K562 (cell line): ENCODE results near the gene KRTAP5-1. TPM values are rescaled to one million over a fixed set of nuclear protein-coding genes. Genes with fewer than 3 reads are reported as not detected.

Experiments
- ATAC-seq: fragments of 200-7000 bp; cut with Tn5 transposase; 3 replicates; pipeline ENCODE4 v1.9.1; 2020; ENCODE audit warnings: moderate library complexity
- BruUV-seq: library from RNA; stranded (reverse); fragments of 400-500 nt; replicated peaks from 2 replicates; lab custom pipeline; 2021; lab: Mats Ljungman, UMichigan
- CTCF ChIA-PET: fragments of 300-600 bp; formaldehyde crosslinking; extraction: SDS; loops from one replicate; lab custom pipeline; 2021; ENCODE audit warnings: low intra/inter-chr PET ratio; lab: Yijun Ruan, JAX
- POLR2A ChIA-PET: fragments of 300-600, 350-650 bp; sonication (Branson Sonifier 250); formaldehyde crosslinking; extraction: SDS; loops from one replicate; lab custom pipeline; 2021; ENCODE audit warnings: antibody characterized with exemption, inconsistent platforms; lab: Yijun Ruan, JAX
- DNase-seq, 4 experiments: peaks; one replicate each; pipeline versions ENCODE4 v3.0.0 to v3.0.0-alpha.2; 2011 to 2018; ENCODE audit warnings: low spot score in 3 of 4, mixed read lengths in 3 of 4; ENCODE audit errors: extremely low read depth in 1 of 4
- FAIRE-seq: peaks from 2 replicates; lab custom pipeline; 2011; peaks lifted over from hg19 to GRCh38; lab: Jason Lieb, UNC
- H2AFZ ChIP-seq: 2 replicates; pipeline ENCODE4 v1.6.0; 2011; ENCODE audit warnings: low read depth, low read length, control low read depth, inconsistent platforms
- H3K27ac ChIP-seq: fragments of 200-600 bp; 3 replicates; pipeline ENCODE4 v1.8.0; 2011; ENCODE audit warnings: low read depth, mild to moderate bottlenecking, control low read depth, inconsistent platforms, low read length, moderate library complexity, mixed read lengths; ENCODE audit errors: extremely low read depth
- H3K27me3 ChIP-seq, 2 experiments: fragments of 300-600 bp in 1 of 2; 2 replicates in 1 of 2; 3 replicates in 1 of 2; pipeline versions ENCODE4 v1.6.0 to v1.8.0; 2011; ENCODE audit warnings: inconsistent platforms in 2 of 2, low read length in 2 of 2, mild to moderate bottlenecking in 1 of 2, mixed read lengths in 1 of 2, moderate library complexity in 1 of 2; ENCODE audit not compliant: control insufficient read depth in 2 of 2, insufficient read depth in 2 of 2
- H3K36me3 ChIP-seq: fragments of 300-600 bp; 3 replicates; pipeline ENCODE4 v1.8.0; 2011; ENCODE audit warnings: mild to moderate bottlenecking, low read length, inconsistent platforms; ENCODE audit not compliant: control insufficient read depth, insufficient read depth
- H3K4me1 ChIP-seq, 2 experiments: fragments of 200-600 bp in 1 of 2; replicated peaks in 1 of 2; 2 replicates in 1 of 2; 3 replicates in 1 of 2; pipeline versions ENCODE4 v1.5.1 to v1.8.0; 2011; ENCODE audit warnings: inconsistent platforms in 2 of 2, low read length in 2 of 2, mild to moderate bottlenecking in 1 of 2, mixed read lengths in 1 of 2, moderate library complexity in 1 of 2; ENCODE audit not compliant: control insufficient read depth in 2 of 2, insufficient read depth in 2 of 2
- H3K4me2 ChIP-seq: 2 replicates; pipeline ENCODE4 v1.6.1; 2011; ENCODE audit warnings: low read length, control low read depth, inconsistent platforms, mixed read lengths; ENCODE audit not compliant: insufficient read depth
- H3K4me3 ChIP-seq: fragments of 200-600 bp; sonication (generic), shearing (Covaris generic); 2 replicates; pipeline ENCODE4 v1.5.1; 2016; ENCODE audit warnings: control low read depth, inconsistent platforms
- H3K79me2 ChIP-seq: fragments of 200-600 bp; 3 replicates; pipeline ENCODE4 v1.8.0; 2011; ENCODE audit warnings: low read length, inconsistent platforms; ENCODE audit not compliant: control insufficient read depth, insufficient read depth
- H3K9ac ChIP-seq, 2 experiments: 2 replicates each; pipeline versions ENCODE4 v1.6.0 to v1.6.1; 2011; ENCODE audit warnings: low read depth in 2 of 2, low read length in 2 of 2, control low read depth in 1 of 2, inconsistent platforms in 1 of 2, mild to moderate bottlenecking in 1 of 2, mixed read lengths in 1 of 2; ENCODE audit not compliant: insufficient read depth in 1 of 2
- H3K9me1 ChIP-seq: one replicate; pipeline ENCODE4 v1.6.0; 2011; ENCODE audit warnings: inconsistent platforms, mild to moderate bottlenecking, low read length, moderate library complexity; ENCODE audit not compliant: control insufficient read depth, insufficient read depth
- H3K9me3 ChIP-seq: replicated peaks from 2 replicates; pipeline ENCODE4 v1.5.1; 2011; ENCODE audit warnings: low read depth, low read length, inconsistent platforms; ENCODE audit not compliant: control insufficient read depth, insufficient read depth
- H4K20me1 ChIP-seq: replicated peaks from 2 replicates; pipeline ENCODE4 v1.6.1; 2011; ENCODE audit warnings: low read length, inconsistent platforms, mixed read lengths; ENCODE audit not compliant: control insufficient read depth, insufficient read depth
- ARID1B ChIP-seq: fragments of 450-650 bp; IDR thresholded peaks from 2 replicates; pipeline ENCODE4 v1.6.1; 2016; ENCODE audit warnings: antibody characterized with exemption, mild to moderate bottlenecking, inconsistent platforms
- ETV6 ChIP-seq, 3 experiments: fragments of 150-350 bp in 1 of 3; sonication (generic) in 1 of 3; formaldehyde crosslinking in 1 of 3; IDR thresholded peaks; 2 replicates each; pipeline versions ENCODE4 v1.6.1 to v1.8.0; 2014 to 2022; ENCODE audit warnings: borderline replicate concordance in 2 of 3, low read depth in 2 of 3, antibody characterized with exemption in 1 of 3, low read length in 1 of 3, mild to moderate bottlenecking in 1 of 3, missing genetic modification reagents in 1 of 3
- HMG20A ChIP-seq: fragments of 450-650 bp; formaldehyde crosslinking; conservative IDR thresholded peaks from 2 replicates; pipeline ENCODE4 v1.4.0; 2020; ENCODE audit warnings: mild to moderate bottlenecking, mixed read lengths
- NFRKB ChIP-seq: fragments of 450-650 bp; IDR thresholded peaks from 2 replicates; pipeline ENCODE4 v1.6.1; 2016; ENCODE audit warnings: low read depth
- NR2C1 ChIP-seq, 2 experiments: fragments of 450-650 bp; IDR thresholded peaks; 2 replicates each; pipeline ENCODE4 v1.6.1; 2017; ENCODE audit warnings: mild to moderate bottlenecking in 2 of 2, antibody characterized with exemption in 1 of 2, inconsistent platforms in 1 of 2, missing compliant biosample characterization in 1 of 2, missing genetic modification characterization in 1 of 2
- SMAD2 ChIP-seq: fragments of 150-350 bp; IDR thresholded peaks from 2 replicates; pipeline ENCODE4 v1.6.1; 2014; ENCODE audit warnings: low read depth, mild to moderate bottlenecking, low read length
- SMARCA4 ChIP-seq: fragments of 450-650 bp; IDR thresholded peaks from 2 replicates; pipeline ENCODE4 v1.6.1; 2016
- TBL1XR1 ChIP-seq, 2 experiments: IDR thresholded peaks; 2 replicates each; pipeline ENCODE4 v1.6.1; 2012; ENCODE audit warnings: improper control_type of control experiment in 2 of 2, low read length in 2 of 2, mild to moderate bottlenecking in 1 of 2
- ZNF212 ChIP-seq: fragments of 450-650 bp; formaldehyde crosslinking; IDR thresholded peaks from 2 replicates; pipeline ENCODE4 v1.4.0; 2020; ENCODE audit warnings: mild to moderate bottlenecking
- ZNF785 ChIP-seq: fragments of 250-450 bp; sonication (Bioruptor Pico); IDR thresholded peaks from 2 replicates; pipeline ENCODE4 v1.4.0; 2020; ENCODE audit warnings: mild to moderate bottlenecking
- WGBS: fragments of 100-300 bp; shearing (Covaris generic); methylation state at CpG from one replicate; pipeline ENCODE4 v1.1.6; 2016; ENCODE audit warnings: low coverage, mixed read lengths; ENCODE audit not compliant: insufficient coverage; ENCODE audit errors: missing lambda C conversion rate; 5-methylcytosine and 5-hydroxymethylcytosine counted together
- in situ Hi-C: fragments of 300-500 bp; cut with MboI; formaldehyde crosslinking; loops from 4 replicates; pipeline ENCODE4 v1.15.0; 2018; ENCODE audit warnings: inconsistent platforms, mixed read lengths
- intact Hi-C: fragments of 100-400 bp; cut with micrococcal nuclease; formaldehyde crosslinking; loops from 2 replicates; pipeline ENCODE4 v1.14.2; 2022
- polyA plus RNA-seq, 8 experiments: library from polyadenylated mRNA; depleted of rRNA in 4 of 8; stranded (reverse) in 5 of 8; unstranded in 3 of 8; fragments of >200 nt; fragmentation: Nextera tagmentation in 2 of 8; fragmentation: Illumina TruSeq in 1 of 8; extraction: Ambion mirVana in 2 of 8; extraction: Trizol in 1 of 8; gene quantifications; 2 replicates each; pipeline versions ENCODE4 v1.2.1 to v1.2.3, GENCODE V29; 2011 to 2014; ENCODE audit warnings: inconsistent platforms in 1 of 8, missing spikeins in 1 of 8
- total RNA-seq, 7 experiments: library from RNA; depleted of rRNA in 6 of 7; stranded (reverse); fragments of >200 nt in 6 of 7; fragmentation: Illumina TruSeq in 2 of 7; extraction: Trizol in 2 of 7; gene quantifications; 2 replicates each; pipeline versions ENCODE4 v1.2.1 to v1.2.3, GENCODE V29; 2011 to 2021; ENCODE audit warnings: low replicate concordance in 1 of 7
- TF ChIP-seq, protein P1 (sequence below): fragments of 250-450 bp; sonication (Bioruptor Pico); IDR thresholded peaks from 2 replicates; pipeline ENCODE4 v1.4.0; 2020
- TF ChIP-seq, protein P2 (sequence below): sonication (generic); formaldehyde crosslinking; IDR thresholded peaks from 2 replicates; pipeline ENCODE4 v1.4.0; 2020; ENCODE audit warnings: mild to moderate bottlenecking, missing genetic modification reagents
- TF ChIP-seq, protein P3 (sequence below): fragments of 250-450 bp; sonication (Bioruptor Pico); IDR thresholded peaks from 2 replicates; pipeline ENCODE4 v1.4.0; 2020; ENCODE audit warnings: mild to moderate bottlenecking, moderate library complexity

KRTAP5-1 gene
- total and polyA plus RNA-seq, 9 of the 15 experiments (the other 6 are each of a cell fraction or from before 2014, with no cell fraction given) = not detected

DNA sequence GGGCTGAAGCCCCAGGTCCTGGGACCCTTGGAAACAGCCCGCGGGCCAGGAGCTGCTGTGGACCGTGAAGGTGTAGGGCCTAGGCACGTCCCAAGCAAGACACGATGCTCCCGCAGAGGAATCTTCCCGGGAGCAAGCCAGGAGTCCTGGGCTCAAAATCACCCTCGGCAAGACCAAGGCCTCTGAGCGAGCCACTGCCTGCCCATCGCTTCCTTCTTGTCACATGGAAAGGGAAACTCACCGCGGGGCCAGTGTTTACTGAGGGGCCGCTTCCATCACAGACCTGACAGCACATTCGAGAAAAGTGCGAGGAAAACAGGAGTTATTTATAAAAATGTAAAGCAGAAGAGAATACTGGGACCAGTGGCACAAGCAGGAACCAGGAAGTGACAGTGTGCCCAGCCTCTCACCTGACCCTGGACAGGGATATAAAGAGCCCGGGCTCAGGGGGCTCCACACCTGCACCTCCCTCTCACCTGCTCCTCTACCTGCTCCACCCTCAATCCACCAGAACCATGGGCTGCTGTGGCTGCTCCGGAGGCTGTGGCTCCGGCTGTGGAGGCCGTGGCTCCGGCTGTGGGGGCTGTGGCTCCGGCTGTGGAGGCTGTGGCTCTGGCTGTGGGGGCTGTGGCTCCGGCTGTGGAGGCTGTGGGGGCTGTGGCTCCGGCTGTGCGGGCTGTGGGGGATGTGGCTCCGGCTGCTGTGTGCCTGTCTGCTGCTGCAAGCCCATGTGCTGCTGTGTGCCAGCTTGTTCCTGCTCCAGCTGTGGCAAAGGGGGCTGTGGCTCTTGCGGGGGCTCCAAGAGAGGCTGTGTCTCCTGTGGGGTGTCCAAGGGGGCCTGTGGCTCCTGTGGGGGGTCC lies 44.5 kb upstream of the KRTAP5-1 start, which contains the start of gene KRTAP5-5:
Gene KRTAP5-5 (plus strand): TSS at position 450 of the 860 bp plus-strand sequence. CDS start 66 bp downstream, at position 516.
- peaks cover 7% of the 10 kb centered on the region; the same call in 1 of the 2 replicates for H4K20me1 ChIP-seq
- no peak for ATAC-seq
- ChIA-PET POLR2A (no interaction called here), CTCF (interaction anchor here (1.9 kb wide), 1 partner anchor 34 kb away, joined by 8 read pairs; no protein-coding TSS in a partner anchor)
- H3K9ac ChIP-seq = no peak within 1 kb of the TSS
- peaks cover 4% of the 10 kb centered on the region for H3K9me1 ChIP-seq
- H3K9me3 ChIP-seq = no peaks in the 10 kb centered on the region
- no peak within 1 kb of the TSS for H2AFZ ChIP-seq
- H3K36me3 ChIP-seq = no peaks in the 10 kb centered on the region
- FAIRE-seq = no peak
- in situ Hi-C loops (loop anchor here (5.0 kb wide), 1 partner anchor 37 kb away; no protein-coding TSS in a partner anchor), intact Hi-C loops (no loop called here)
- no TSS peak for BruUV-seq
- 17% methylated on average over 19 of the region's 26 CpGs for WGBS
- H3K27me3 ChIP-seq = peaks cover 26 to 75% of the 10 kb centered on the region in 2 experiments; a peak in 4 of 5 replicates
- no peaks in the 10 kb centered on the region for H3K79me2 ChIP-seq
- H3K4me3 ChIP-seq = no peak within 1 kb of the TSS
- peaks cover 0 to 5% of the 10 kb centered on the region in 2 experiments; a peak in 1 of 5 replicates for H3K4me1 ChIP-seq
- H3K4me2 ChIP-seq = no peak within 1 kb of the TSS
- DNase-seq = no peak
- no peak for TF ChIP-seq HMG20A
- TF ChIP-seq ZNF785 (CRISPR knock-in tag) = no peak
- TF ChIP-seq NFRKB = no peak
- TF ChIP-seq SMAD2 = no peak
- TF ChIP-seq, protein P1, sequence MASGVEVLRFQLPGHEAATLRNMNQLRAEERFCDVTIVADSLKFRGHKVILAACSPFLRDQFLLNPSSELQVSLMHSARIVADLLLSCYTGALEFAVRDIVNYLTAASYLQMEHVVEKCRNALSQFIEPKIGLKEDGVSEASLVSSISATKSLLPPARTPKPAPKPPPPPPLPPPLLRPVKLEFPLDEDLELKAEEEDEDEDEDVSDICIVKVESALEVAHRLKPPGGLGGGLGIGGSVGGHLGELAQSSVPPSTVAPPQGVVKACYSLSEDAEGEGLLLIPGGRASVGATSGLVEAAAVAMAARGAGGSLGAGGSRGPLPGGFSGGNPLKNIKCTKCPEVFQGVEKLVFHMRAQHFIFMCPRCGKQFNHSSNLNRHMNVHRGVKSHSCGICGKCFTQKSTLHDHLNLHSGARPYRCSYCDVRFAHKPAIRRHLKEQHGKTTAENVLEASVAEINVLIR (CRISPR knock-in tag) = no peak
- TF ChIP-seq, protein P2, sequence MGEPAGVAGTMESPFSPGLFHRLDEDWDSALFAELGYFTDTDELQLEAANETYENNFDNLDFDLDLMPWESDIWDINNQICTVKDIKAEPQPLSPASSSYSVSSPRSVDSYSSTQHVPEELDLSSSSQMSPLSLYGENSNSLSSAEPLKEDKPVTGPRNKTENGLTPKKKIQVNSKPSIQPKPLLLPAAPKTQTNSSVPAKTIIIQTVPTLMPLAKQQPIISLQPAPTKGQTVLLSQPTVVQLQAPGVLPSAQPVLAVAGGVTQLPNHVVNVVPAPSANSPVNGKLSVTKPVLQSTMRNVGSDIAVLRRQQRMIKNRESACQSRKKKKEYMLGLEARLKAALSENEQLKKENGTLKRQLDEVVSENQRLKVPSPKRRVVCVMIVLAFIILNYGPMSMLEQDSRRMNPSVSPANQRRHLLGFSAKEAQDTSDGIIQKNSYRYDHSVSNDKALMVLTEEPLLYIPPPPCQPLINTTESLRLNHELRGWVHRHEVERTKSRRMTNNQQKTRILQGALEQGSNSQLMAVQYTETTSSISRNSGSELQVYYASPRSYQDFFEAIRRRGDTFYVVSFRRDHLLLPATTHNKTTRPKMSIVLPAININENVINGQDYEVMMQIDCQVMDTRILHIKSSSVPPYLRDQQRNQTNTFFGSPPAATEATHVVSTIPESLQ (CRISPR knock-in tag) = no peak
- TF ChIP-seq NR2C1 (IDR thresholded peaks at IDR 0.05) = no peak
- no peak for TF ChIP-seq NR2C1 (tag; IDR thresholded peaks at IDR 0.05)
- TF ChIP-seq ETV6 (IDR thresholded peaks at IDR 0.05; ENCODE audit: borderline replicate concordance in 1 of 2, low read depth in 2 of 2, low read length in 1 of 2) = no peak
- no peak for TF ChIP-seq ETV6 (CRISPR knock-in tag; IDR thresholded peaks at IDR 0.05; ENCODE audit: borderline replicate concordance)
- TF ChIP-seq ARID1B = no peak
- TF ChIP-seq SMARCA4 = no peak
- no peak for TF ChIP-seq ZNF212 (CRISPR knock-in tag)
- no peak for TF ChIP-seq TBL1XR1 (IDR thresholded peaks at IDR 0.05; ENCODE audit: low read length in 2 of 2)
- TF ChIP-seq, protein P3, sequence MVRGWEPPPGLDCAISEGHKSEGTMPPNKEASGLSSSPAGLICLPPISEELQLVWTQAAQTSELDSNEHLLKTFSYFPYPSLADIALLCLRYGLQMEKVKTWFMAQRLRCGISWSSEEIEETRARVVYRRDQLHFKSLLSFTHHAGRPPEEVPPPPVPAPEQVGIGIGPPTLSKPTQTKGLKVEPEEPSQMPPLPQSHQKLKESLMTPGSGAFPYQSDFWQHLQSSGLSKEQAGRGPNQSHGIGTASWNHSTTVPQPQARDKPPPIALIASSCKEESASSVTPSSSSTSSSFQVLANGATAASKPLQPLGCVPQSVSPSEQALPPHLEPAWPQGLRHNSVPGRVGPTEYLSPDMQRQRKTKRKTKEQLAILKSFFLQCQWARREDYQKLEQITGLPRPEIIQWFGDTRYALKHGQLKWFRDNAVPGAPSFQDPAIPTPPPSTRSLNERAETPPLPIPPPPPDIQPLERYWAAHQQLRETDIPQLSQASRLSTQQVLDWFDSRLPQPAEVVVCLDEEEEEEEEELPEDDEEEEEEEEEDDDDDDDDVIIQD = no peak
- H3K27ac ChIP-seq = no peak within 1 kb of the TSS
